ENCODE results near the gene ZCCHC9. TPM values are rescaled to one million over a fixed set of nuclear protein-coding genes. Genes with fewer than 3 reads are reported as not detected.
"Not testable (repeated sequence)": the region's sequence is repeated elsewhere in the genome, so short reads cannot be mapped to it uniquely, and the experiment has no call there.

Gene ZCCHC9
- 38.9 TPM for polyA plus RNA-seq
- long read RNA-seq, donor 1, partial matches to known transcripts, result 7 of 13 reads
- long read RNA-seq, donor 1, other reads (novel, unspliced or antisense), result 0 of 13 reads
- long read RNA-seq, donor 2, full-length matches to known transcripts, result 18 of 30 reads
- long read RNA-seq, donor 2, partial matches to known transcripts, result 12 of 30 reads
- long read RNA-seq, donor 2, other reads (novel, unspliced or antisense), result 0 of 30 reads
- long read RNA-seq, donor 3, full-length matches to known transcripts, result 27 of 64 reads
- long read RNA-seq, donor 3, partial matches to known transcripts, result 37 of 64 reads
- long read RNA-seq, donor 3, other reads (novel, unspliced or antisense), result 0 of 64 reads
- long read RNA-seq, donor 4, partial matches to known transcripts, result 5 of 5 reads
- long read RNA-seq, donor 4, other reads (novel, unspliced or antisense), result 0 of 5 reads
- long read RNA-seq, donor 5, partial matches to known transcripts, result 9 of 16 reads
- long read RNA-seq, donor 5, other reads (novel, unspliced or antisense), result 0 of 16 reads
- long read RNA-seq, donor 6, full-length matches to known transcripts, result 20 of 20 reads
- long read RNA-seq, donor 6, partial matches to known transcripts, result 0 of 20 reads
- long read RNA-seq, donor 6, other reads (novel, unspliced or antisense), result 0 of 20 reads
- long read RNA-seq, donor 7, partial matches to known transcripts, result 5 of 9 reads
- long read RNA-seq, donor 7, other reads (novel, unspliced or antisense), result 0 of 9 reads
- long read RNA-seq, donor 8, full-length matches to known transcripts, result 20 of 47 reads
- long read RNA-seq, donor 8, partial matches to known transcripts, result 27 of 47 reads
- long read RNA-seq, donor 8, other reads (novel, unspliced or antisense), result 0 of 47 reads
- long read RNA-seq, donor 9, full-length matches to known transcripts, result 16 of 23 reads
- long read RNA-seq, donor 9, partial matches to known transcripts, result 7 of 23 reads
- long read RNA-seq, donor 9, other reads (novel, unspliced or antisense), result 0 of 23 reads
- long read RNA-seq, donor 10, full-length matches to known transcripts, result 11 of 11 reads
- long read RNA-seq, donor 10, partial matches to known transcripts, result 0 of 11 reads
- long read RNA-seq, donor 10, other reads (novel, unspliced or antisense), result 0 of 11 reads
- long read RNA-seq, donor 11, full-length matches to known transcripts, result 9 of 15 reads
- long read RNA-seq, donor 11, partial matches to known transcripts, result 6 of 15 reads
- long read RNA-seq, donor 11, other reads (novel, unspliced or antisense), result 0 of 15 reads

GRCh38 chr5:81301271-81302015 lies at the start of gene ZCCHC9:
TSS of gene ZCCHC9 (plus strand) at chr5:81301587. CDS start at chr5:81304758, 3,171 bp downstream.
- 0% methylated on average over 3 of the region's 54 CpGs for WGBS (ENCODE audit: insufficient coverage, low lambda C conversion rate)
- Histone ChIP-seq H3K27ac (ENCODE audit: low read length) (peak within 1 kb of the TSS; percentile 84), H3K4me3 (ENCODE audit: low read length) (peak within 1 kb of the TSS; percentile 88), H3K36me3 (ENCODE audit: control insufficient read depth, insufficient read depth, low read length) (peaks cover 7% of the 10 kb centered on the region), H3K9me3 (ENCODE audit: control insufficient read depth, low read depth, low read length) (no peaks in the 10 kb centered on the region), H3K27me3 (ENCODE audit: control insufficient read depth, insufficient read depth, low read length) (no peaks in the 10 kb centered on the region), H3K4me1 (ENCODE audit: control insufficient read depth, insufficient read depth, low read length) (peaks cover 13% of the 10 kb centered on the region)
- DNase-seq, result peak; percentile 96 to 97

GRCh38 chr5:81251922-81252321 lies 49.5 kb upstream of the ZCCHC9 start:
- no peak for DNase-seq

GRCh38 chr5:81252904-81253303 lies 48.5 kb upstream of the ZCCHC9 start:
- Histone ChIP-seq H3K4me1 (ENCODE audit: control insufficient read depth, insufficient read depth, low read length) (no peaks in the 10 kb centered on the region), H3K4me3 (ENCODE audit: low read length) (no peak overlapping the region), H3K9me3 (ENCODE audit: control insufficient read depth, low read depth, low read length) (peaks cover 2% of the 10 kb centered on the region), H3K36me3 (ENCODE audit: control insufficient read depth, insufficient read depth, low read length) (peaks cover 6% of the 10 kb centered on the region), H3K27me3 (ENCODE audit: control insufficient read depth, insufficient read depth, low read length) (no peaks in the 10 kb centered on the region), H3K27ac (ENCODE audit: low read length) (no peak overlapping the region)
- no CpG with 5 or more reads among the region's 1 CpG for WGBS (ENCODE audit: insufficient coverage, low lambda C conversion rate)
- no peak for DNase-seq

More at GRCh38 chr5:81251922-81252321, 49.5 kb upstream of the ZCCHC9 start:
- Histone ChIP-seq H3K27me3 (ENCODE audit: control insufficient read depth, insufficient read depth, low read length) (no peaks in the 10 kb centered on the region), H3K36me3 (ENCODE audit: control insufficient read depth, insufficient read depth, low read length) (peaks cover 6% of the 10 kb centered on the region), H3K4me1 (ENCODE audit: control insufficient read depth, insufficient read depth, low read length) (no peaks in the 10 kb centered on the region), H3K27ac (ENCODE audit: low read length) (no peak overlapping the region), H3K4me3 (ENCODE audit: low read length) (no peak overlapping the region), H3K9me3 (ENCODE audit: control insufficient read depth, low read depth, low read length) (peaks cover 2% of the 10 kb centered on the region)
- WGBS (ENCODE audit: insufficient coverage, low lambda C conversion rate), result 100% methylated on average over 1 of the region's 5 CpGs

- 100% methylated on average over 1 of the region's 4 CpGs for WGBS (ENCODE audit: insufficient coverage, low lambda C conversion rate)
- no peaks in the 10 kb centered on the region for H3K27me3 ChIP-seq (ENCODE audit: control insufficient read depth, insufficient read depth, low read length)
- no peak overlapping the region for H3K27ac ChIP-seq (ENCODE audit: low read length)
- no peak for DNase-seq
- H3K4me1 ChIP-seq (ENCODE audit: control insufficient read depth, insufficient read depth, low read length), result no peaks in the 10 kb centered on the region
- H3K36me3 ChIP-seq (ENCODE audit: control insufficient read depth, insufficient read depth, low read length), result peaks cover 6% of the 10 kb centered on the region
- H3K9me3 ChIP-seq (ENCODE audit: control insufficient read depth, low read depth, low read length), result peaks cover 2% of the 10 kb centered on the region
- H3K4me3 ChIP-seq (ENCODE audit: low read length), result no peak overlapping the region
These were observed 47.5 kb upstream of the ZCCHC9 start for GRCh38 chr5:81253875-81254274.

- Histone ChIP-seq H3K9me3 (ENCODE audit: control insufficient read depth, low read depth, low read length) (peaks cover 2% of the 10 kb centered on the region), H3K4me1 (ENCODE audit: control insufficient read depth, insufficient read depth, low read length) (no peaks in the 10 kb centered on the region), H3K36me3 (ENCODE audit: control insufficient read depth, insufficient read depth, low read length) (peaks cover 6% of the 10 kb centered on the region), H3K27ac (ENCODE audit: low read length) (no peak overlapping the region), H3K27me3 (ENCODE audit: control insufficient read depth, insufficient read depth, low read length) (no peaks in the 10 kb centered on the region), H3K4me3 (ENCODE audit: low read length) (no peak overlapping the region)
- DNase-seq, result no peak
- WGBS (ENCODE audit: insufficient coverage, low lambda C conversion rate), result no CpG with 5 or more reads among the region's 21 CpGs
These were observed 46.4 kb upstream of the ZCCHC9 start for GRCh38 chr5:81254886-81255559.

- H3K4me3 ChIP-seq (ENCODE audit: low read length), result no peak overlapping the region
- no peaks in the 10 kb centered on the region for H3K27me3 ChIP-seq (ENCODE audit: control insufficient read depth, insufficient read depth, low read length)
- H3K4me1 ChIP-seq (ENCODE audit: control insufficient read depth, insufficient read depth, low read length), result no peaks in the 10 kb centered on the region
- H3K36me3 ChIP-seq (ENCODE audit: control insufficient read depth, insufficient read depth, low read length), result peaks cover 6% of the 10 kb centered on the region
- H3K9me3 ChIP-seq (ENCODE audit: control insufficient read depth, low read depth, low read length), result peaks cover 2% of the 10 kb centered on the region
- DNase-seq, result no peak
- WGBS (ENCODE audit: insufficient coverage, low lambda C conversion rate), result no CpG with 5 or more reads among the region's 1 CpG
- no peak overlapping the region for H3K27ac ChIP-seq (ENCODE audit: low read length)
These were observed 44.6 kb upstream of the ZCCHC9 start for GRCh38 chr5:81256766-81257165.

GRCh38 chr5:81262796-81263195 lies 38.6 kb upstream of the ZCCHC9 start:
- not testable (repeated sequence) for H3K4me1 ChIP-seq (ENCODE audit: control insufficient read depth, insufficient read depth, low read length); H3K27me3 ChIP-seq (ENCODE audit: control insufficient read depth, insufficient read depth, low read length); H3K36me3 ChIP-seq (ENCODE audit: control insufficient read depth, insufficient read depth, low read length); H3K4me3 ChIP-seq (ENCODE audit: low read length); H3K9me3 ChIP-seq (ENCODE audit: control insufficient read depth, low read depth, low read length); H3K27ac ChIP-seq (ENCODE audit: low read length); DNase-seq
- no CpG with 5 or more reads among the region's 1 CpG for WGBS (ENCODE audit: insufficient coverage, low lambda C conversion rate)

- Histone ChIP-seq H3K27me3 (ENCODE audit: control insufficient read depth, insufficient read depth, low read length) (no peaks in the 10 kb centered on the region), H3K36me3 (ENCODE audit: control insufficient read depth, insufficient read depth, low read length) (no peaks in the 10 kb centered on the region), H3K9me3 (ENCODE audit: control insufficient read depth, low read depth, low read length) (no peaks in the 10 kb centered on the region), H3K4me1 (ENCODE audit: control insufficient read depth, insufficient read depth, low read length) (no peaks in the 10 kb centered on the region), H3K4me3 (ENCODE audit: low read length) (no peak overlapping the region), H3K27ac (ENCODE audit: low read length) (no peak overlapping the region)
- no peak for DNase-seq
These were observed 36.3 kb upstream of the ZCCHC9 start for GRCh38 chr5:81265101-81265500.

- H3K4me3 ChIP-seq (ENCODE audit: low read length), result no peak overlapping the region
- no peak overlapping the region for H3K27ac ChIP-seq (ENCODE audit: low read length)
- WGBS (ENCODE audit: insufficient coverage, low lambda C conversion rate), result no CpG with 5 or more reads among the region's 3 CpGs
- peak in 1 of 2 donors; percentile 20 for DNase-seq
- no peaks in the 10 kb centered on the region for H3K4me1 ChIP-seq (ENCODE audit: control insufficient read depth, insufficient read depth, low read length)
- H3K27me3 ChIP-seq (ENCODE audit: control insufficient read depth, insufficient read depth, low read length), result no peaks in the 10 kb centered on the region
- H3K9me3 ChIP-seq (ENCODE audit: control insufficient read depth, low read depth, low read length), result peaks cover 9% of the 10 kb centered on the region
- H3K36me3 ChIP-seq (ENCODE audit: control insufficient read depth, insufficient read depth, low read length), result no peaks in the 10 kb centered on the region
These were observed 32.7 kb upstream of the ZCCHC9 start for GRCh38 chr5:81268521-81269196.
